ENCODE measurements around the gene SEMA7A.
"Not testable (repeated sequence)": the region's sequence is repeated elsewhere in the genome, so short reads cannot be mapped to it uniquely, and the experiment has no call there.

The SEMA7A gene

GRCh38 chr15:74397239-74398068, 36.3 kb downstream of the SEMA7A start:
- no peak for DNase-seq

GRCh38 chr15:74396445-74397238, 37.1 kb downstream of the SEMA7A start:
- peak; percentile 42 for DNase-seq

GRCh38 chr15:74396146-74396438, 37.7 kb downstream of the SEMA7A start:
- DNase-seq, result no peak

- DNase-seq, result no peak
Measured at GRCh38 chr15:74395319-74396145, 38.2 kb downstream of the SEMA7A start.

GRCh38 chr15:74394090-74394846, 39.5 kb downstream of the SEMA7A start:
- no peak for DNase-seq

GRCh38 chr15:74393423-74393822, 40.3 kb downstream of the SEMA7A start:
- DNase-seq, result no peak

DNA sequence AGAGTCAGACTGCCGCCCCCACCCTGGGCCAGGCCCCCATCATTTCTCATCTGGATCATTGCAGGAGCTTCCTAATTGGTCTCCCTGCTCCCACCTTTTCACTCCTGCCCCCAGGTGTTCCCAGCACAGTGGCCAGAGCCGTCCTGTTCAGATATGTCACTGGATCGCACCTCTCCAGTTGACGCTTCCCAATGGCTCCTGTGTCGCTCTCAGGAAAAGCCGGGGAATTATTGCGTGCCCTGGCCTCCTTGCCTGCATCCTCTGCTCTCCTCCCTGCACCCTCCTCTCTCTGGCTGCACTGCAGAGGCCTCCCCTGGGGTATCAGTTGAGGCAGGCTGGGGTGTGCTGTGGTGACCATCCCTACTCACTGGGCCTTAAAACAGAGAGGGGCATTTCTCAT, 40.9 kb downstream of the SEMA7A start:
- DNase-seq, result no peak

DNA sequence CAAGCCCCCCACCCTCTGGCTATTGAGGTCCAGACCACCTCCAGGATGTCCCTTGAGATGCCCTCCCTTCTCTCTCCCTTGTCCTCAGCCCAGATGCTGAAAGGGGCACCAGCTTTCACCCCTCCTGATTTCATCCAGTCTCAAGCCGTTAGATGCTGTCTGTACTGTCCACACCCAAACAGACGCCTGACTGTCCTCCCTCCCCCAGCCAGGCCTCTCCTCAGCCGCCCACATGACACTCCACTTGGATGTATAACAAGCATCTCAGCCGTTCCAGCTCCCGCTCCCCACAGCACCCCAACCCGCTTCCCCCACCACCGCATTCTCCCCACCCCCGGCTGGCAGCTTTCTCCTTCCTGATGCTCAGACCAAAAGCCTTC, 41.3 kb downstream of the SEMA7A start:
- no peak for DNase-seq

DNA sequence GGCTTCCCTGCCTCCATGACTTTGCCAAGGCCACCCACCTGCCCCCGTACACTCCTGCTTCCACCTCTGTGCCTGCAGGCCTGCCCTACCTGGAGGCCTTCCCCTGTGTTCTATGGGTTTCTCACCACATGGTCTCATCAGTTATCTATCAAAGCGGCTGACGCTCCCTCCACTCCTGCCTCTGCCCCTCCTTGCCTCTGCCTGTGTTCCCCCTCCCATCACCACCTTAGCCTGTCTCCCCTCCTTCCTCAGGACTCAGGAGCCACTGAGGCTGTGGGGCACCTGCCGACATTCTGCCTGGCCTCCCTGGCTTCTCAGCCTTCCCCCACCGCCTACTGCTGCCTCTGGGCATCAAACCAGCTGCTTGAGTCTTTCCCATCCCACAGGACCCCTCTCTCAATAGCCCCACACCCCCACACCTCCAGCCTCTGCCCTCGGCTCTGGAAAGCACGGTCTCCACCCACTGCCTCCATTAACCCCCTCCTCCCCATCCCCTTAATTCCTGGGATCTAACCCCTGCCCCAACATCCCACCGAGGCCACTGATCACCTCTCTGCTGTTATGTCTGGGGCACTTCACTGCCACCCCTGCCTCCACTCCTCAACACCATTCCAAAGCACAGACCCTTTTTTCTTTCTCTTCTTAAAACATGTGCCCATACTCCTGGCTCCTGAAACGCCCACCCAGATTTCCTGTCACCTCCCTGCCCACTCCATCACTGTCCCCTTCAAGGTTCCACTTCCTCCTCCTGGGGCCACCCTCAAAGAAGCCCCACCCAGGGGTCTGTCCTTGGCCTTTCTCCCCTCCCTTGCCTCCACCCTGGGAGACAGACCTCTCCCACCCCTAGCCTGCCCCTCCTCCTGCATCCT, 41.9 kb downstream of the SEMA7A start:
- no peak for DNase-seq

DNA sequence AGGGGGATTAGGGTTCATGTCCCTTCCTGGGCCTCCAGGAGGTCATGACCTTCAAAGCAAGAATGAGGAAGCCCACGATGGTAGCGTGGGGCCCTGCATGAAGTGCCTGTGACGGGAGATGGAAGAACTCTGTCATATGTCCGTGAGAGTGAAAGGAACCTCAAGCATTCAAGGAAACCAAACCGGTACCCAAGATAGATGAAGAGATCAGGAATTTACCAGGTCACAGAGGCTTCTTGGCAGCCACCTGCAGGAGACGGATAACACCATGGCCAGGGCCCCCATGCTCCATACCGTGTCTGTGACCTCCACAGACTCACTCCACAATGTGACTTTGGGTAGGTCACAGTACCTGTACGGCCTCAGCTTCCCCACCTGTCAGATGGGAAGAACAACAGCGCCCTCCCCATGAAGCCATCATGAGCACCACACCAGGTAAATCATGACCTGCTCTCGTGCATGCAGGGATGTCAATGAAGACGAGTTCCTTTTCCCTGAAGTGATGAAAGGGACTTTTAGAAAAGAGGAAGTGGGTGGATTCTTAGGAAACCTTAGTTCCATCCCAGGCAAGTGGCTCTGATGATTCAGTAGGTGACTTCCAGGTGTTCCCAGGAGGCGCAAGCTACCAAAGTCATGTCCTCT, 43.0 kb downstream of the SEMA7A start:
- no peak for DNase-seq

DNA sequence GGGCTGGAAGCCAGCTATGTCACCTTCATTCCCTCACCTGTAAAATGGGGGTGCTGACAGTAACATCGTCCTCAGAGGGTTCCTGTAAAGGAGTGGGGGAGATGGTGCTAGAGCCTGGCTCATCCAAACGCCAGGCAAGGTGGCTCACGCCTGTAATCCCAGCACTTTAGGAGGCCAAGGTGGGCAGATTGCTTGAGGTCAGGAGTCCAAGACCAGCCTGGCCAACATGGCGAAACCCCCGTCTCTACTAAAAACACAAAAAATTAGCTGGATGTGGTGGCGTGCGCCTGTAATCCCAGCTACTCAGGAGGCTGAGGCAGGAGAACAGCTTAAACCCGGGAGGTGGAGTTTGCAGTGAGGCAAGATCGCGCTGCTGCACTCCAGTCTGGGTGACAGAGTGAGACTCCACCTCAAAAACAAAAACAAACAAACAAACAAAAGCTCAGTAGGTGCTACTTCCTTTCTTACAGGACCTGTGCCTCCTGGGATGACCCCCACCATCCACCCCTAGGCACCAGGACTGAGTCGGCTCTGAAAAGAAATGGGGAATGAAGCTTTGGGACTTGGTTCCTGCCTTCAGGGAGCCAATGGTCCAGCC, 43.6 kb downstream of the SEMA7A start:
- DNase-seq, result not testable (repeated sequence)

DNA sequence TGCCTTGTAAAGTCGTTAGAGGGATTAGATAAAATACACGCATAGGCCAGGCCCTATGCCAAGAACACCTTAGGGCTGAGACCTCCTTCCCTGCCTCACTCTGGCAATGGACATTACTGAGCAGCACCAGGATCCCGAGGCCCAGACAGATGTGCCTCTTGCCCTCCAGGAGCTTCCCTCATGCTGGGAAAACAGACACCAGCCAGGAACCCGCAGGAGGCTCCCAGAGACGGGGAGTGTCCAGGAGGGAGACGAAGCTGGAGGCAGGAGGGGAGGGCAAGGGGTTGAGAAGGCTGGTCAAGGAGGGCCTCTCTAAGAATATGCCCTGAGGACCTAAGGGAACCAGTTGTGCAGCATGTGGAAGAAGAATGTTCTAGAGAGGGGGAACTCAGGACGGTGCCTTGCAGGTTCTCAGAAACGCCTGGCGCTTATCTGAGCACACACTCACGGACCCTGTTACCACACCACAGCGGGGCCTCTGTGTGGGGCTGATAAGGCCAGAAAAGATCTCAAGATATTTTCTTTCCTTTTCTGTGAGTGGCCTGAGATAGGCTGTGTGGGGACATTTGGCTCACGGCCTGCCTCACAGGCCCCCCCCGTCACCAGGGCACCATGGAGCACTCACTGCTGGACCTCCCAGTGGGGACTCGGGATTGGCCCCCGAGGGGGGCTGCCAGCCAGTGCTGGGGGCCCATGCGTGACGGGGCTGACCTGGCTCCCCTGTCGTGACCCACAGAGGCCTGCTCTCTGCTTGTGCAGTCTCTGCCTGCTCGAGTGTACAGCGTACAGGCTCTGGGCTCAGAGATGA, 44.3 kb downstream of the SEMA7A start:
- DNase-seq, result no peak

GRCh38 chr15:74388363-74388951, 45.3 kb downstream of the SEMA7A start:
- no peak for DNase-seq

DNA sequence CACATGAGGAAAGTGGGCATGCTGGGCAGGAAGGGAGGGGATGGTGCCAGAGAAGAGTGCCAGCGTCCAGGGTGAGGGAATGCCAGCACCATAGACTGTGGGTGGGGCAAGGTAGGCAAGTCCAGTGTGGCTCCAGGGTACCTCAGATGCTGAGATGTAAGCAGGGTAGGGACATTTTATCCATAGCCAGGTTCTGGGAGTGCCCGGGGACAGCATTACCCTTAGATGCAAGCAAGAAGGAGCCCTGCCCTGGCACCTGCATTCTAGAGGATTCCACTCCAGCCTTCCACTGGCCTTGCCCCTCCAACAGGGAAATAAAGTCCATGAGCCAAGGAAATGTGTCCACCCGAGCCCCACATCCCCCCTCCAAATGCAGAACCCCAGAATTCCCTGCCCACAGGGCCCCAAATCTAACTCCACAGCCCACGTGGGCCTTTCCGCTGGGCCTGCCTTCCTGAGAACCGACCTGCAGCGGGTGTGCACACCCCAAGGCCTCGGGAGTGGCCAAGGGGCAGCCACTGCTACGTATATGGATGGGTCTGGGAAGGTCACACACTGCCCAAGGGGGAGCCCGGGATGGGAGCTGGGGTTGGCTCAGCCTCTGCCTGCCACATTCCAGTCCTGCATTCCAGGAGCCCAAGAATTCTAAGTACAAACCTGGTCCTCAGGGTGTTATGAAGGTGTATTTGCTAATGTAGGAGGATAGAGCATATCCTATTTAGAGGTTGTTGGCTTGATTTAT, 46.0 kb downstream of the SEMA7A start:
- DNase-seq, result no peak

GRCh38 chr15:74387141-74387541, 46.6 kb downstream of the SEMA7A start:
- no peak for DNase-seq

- no peak for DNase-seq
Measured at GRCh38 chr15:74386496-74387140, 47.1 kb downstream of the SEMA7A start.

- DNase-seq, result no peak
Measured at GRCh38 chr15:74385733-74386132, 48.0 kb downstream of the SEMA7A start.

All from CD4-positive, alpha-beta T cell treated with Interleukin-17A for 4 hours (primary cell).